Progenitor cell of endocrine pancreas (in vitro differentiated cells): Measurements from ENCODE around the gene CAMK4. TPM values are rescaled to one million over a fixed set of nuclear protein-coding genes. Genes with fewer than 3 reads are reported as not detected.

Experiments
- DNase-seq: peaks from one replicate; pipeline ENCODE4 v3.0.0; 2021; ENCODE audit warnings: low spot score; ENCODE audit not compliant: unreplicated experiment
- H3K27ac Mint-ChIP-seq: 2 replicates; pipeline ENCODE4 v1.8.0; 2021; ENCODE audit warnings: mild to moderate bottlenecking, moderate library complexity, mixed read lengths
- H3K27me3 Mint-ChIP-seq: 2 replicates; pipeline ENCODE4 v1.8.0; 2021; ENCODE audit warnings: mixed read lengths
- H3K36me3 Mint-ChIP-seq: 2 replicates; pipeline ENCODE4 v1.8.0; 2022; ENCODE audit warnings: mixed read lengths; ENCODE audit not compliant: insufficient read depth
- H3K4me1 Mint-ChIP-seq: 2 replicates; pipeline ENCODE4 v1.8.0; 2021; ENCODE audit warnings: low read depth, mixed read lengths
- H3K4me3 Mint-ChIP-seq: 2 replicates; pipeline ENCODE4 v1.8.0; 2021; ENCODE audit warnings: low read depth, mild to moderate bottlenecking, moderate library complexity, mixed read lengths
- H3K9me3 Mint-ChIP-seq: 2 replicates; pipeline ENCODE4 v1.8.0; 2021; ENCODE audit warnings: low read depth, mixed read lengths
- CTCF ChIP-seq: fragments of 200-600 bp; sonication (generic); IDR thresholded peaks from one replicate; pipeline ENCODE4 v1.5.0; 2021; ENCODE audit warnings: antibody characterized with exemption, mild to moderate bottlenecking; ENCODE audit not compliant: unreplicated experiment
- total RNA-seq: library from RNA; stranded (reverse); gene quantifications from 2 replicates; pipeline ENCODE4 v1.2.1, GENCODE V29; 2021

The CAMK4 gene
- total RNA-seq, 1 donor from 2014 or later = 2.3 TPM

- no peak for DNase-seq
- no peaks in the 10 kb centered on the region for H3K4me1 Mint-ChIP-seq
- no peak for TF ChIP-seq CTCF
- H3K36me3 Mint-ChIP-seq = no peaks in the 10 kb centered on the region
- no peak overlapping the region for H3K27ac Mint-ChIP-seq
- no peak overlapping the region for H3K4me3 Mint-ChIP-seq
- no peaks in the 10 kb centered on the region for H3K9me3 Mint-ChIP-seq
- H3K27me3 Mint-ChIP-seq = no peaks in the 10 kb centered on the region
Observed at GRCh38 chr5:111453747-111454146, 229.6 kb downstream of the CAMK4 start.

GRCh38 chr5:111454198-111454622, 230.0 kb downstream of the CAMK4 start:
- Mint-ChIP-seq H3K4me3 (no peak overlapping the region), H3K9me3 (no peaks in the 10 kb centered on the region), H3K27ac (no peak overlapping the region), H3K27me3 (no peaks in the 10 kb centered on the region), H3K4me1 (no peaks in the 10 kb centered on the region), H3K36me3 (no peaks in the 10 kb centered on the region)
- TF ChIP-seq CTCF = no peak
- DNase-seq = no peak

GRCh38 chr5:111454776-111455175, 230.6 kb downstream of the CAMK4 start:
- H3K4me3 Mint-ChIP-seq = no peak overlapping the region
- no peaks in the 10 kb centered on the region for H3K27me3 Mint-ChIP-seq
- DNase-seq = no peak
- H3K4me1 Mint-ChIP-seq = no peaks in the 10 kb centered on the region
- H3K27ac Mint-ChIP-seq = no peak overlapping the region
- H3K9me3 Mint-ChIP-seq = no peaks in the 10 kb centered on the region
- TF ChIP-seq CTCF = no peak
- no peaks in the 10 kb centered on the region for H3K36me3 Mint-ChIP-seq

- H3K36me3 Mint-ChIP-seq = no peaks in the 10 kb centered on the region
- TF ChIP-seq CTCF = peak; percentile 60
- peaks cover 11% of the 10 kb centered on the region for H3K9me3 Mint-ChIP-seq
- no peaks in the 10 kb centered on the region for H3K4me1 Mint-ChIP-seq
- no peak overlapping the region for H3K27ac Mint-ChIP-seq
- DNase-seq = no peak
- no peaks in the 10 kb centered on the region for H3K27me3 Mint-ChIP-seq
- H3K4me3 Mint-ChIP-seq = no peak overlapping the region
Observed at GRCh38 chr5:111461255-111461671, 237.1 kb downstream of the CAMK4 start.

GRCh38 chr5:111461934-111462333, 237.8 kb downstream of the CAMK4 start:
- Mint-ChIP-seq H3K27me3 (no peaks in the 10 kb centered on the region), H3K36me3 (no peaks in the 10 kb centered on the region), H3K27ac (no peak overlapping the region), H3K4me1 (no peaks in the 10 kb centered on the region), H3K4me3 (no peak overlapping the region), H3K9me3 (peaks cover 16% of the 10 kb centered on the region)
- no peak for DNase-seq
- no peak for TF ChIP-seq CTCF
